Trophoblast cell (in vitro differentiated cells and primary cell): ENCODE data around the gene GYS1.
A peak's percentile ranks its signal among the peaks of the same experiment; 100 is the strongest.

ENCODE experiments used
- DNase-seq, 2 donors: peaks; one replicate each; pipeline ENCODE4 v3.0.0-alpha.2; 2016
- H2AFZ ChIP-seq: 2 replicates; pipeline ENCODE4 v1.6.1; 2013; ENCODE audit warnings: low read length, moderate library complexity, mild to moderate bottlenecking; ENCODE audit not compliant: insufficient read depth, poor library complexity
- H2AK5ac ChIP-seq: 2 replicates; pipeline ENCODE4 v1.6.1; 2013; ENCODE audit warnings: mild to moderate bottlenecking, low read length
- H2BK120ac ChIP-seq: 2 replicates; pipeline ENCODE4 v1.6.1; 2013; ENCODE audit warnings: low read length, mild to moderate bottlenecking, moderate library complexity; ENCODE audit not compliant: insufficient read depth, poor library complexity
- H2BK12ac ChIP-seq: 2 replicates; pipeline ENCODE4 v1.6.1; 2013; ENCODE audit warnings: mild to moderate bottlenecking, low read length, moderate library complexity
- H2BK5ac ChIP-seq: 2 replicates; pipeline ENCODE4 v1.6.1; 2013; ENCODE audit warnings: low read length, low read depth, moderate library complexity, mild to moderate bottlenecking; ENCODE audit not compliant: poor library complexity
- H3K14ac ChIP-seq: 2 replicates; pipeline ENCODE4 v1.6.1; 2013; ENCODE audit warnings: mild to moderate bottlenecking, low read length
- H3K18ac ChIP-seq: 2 replicates; pipeline ENCODE4 v1.6.1; 2013; ENCODE audit warnings: mild to moderate bottlenecking, low read length
- H3K23ac ChIP-seq: 2 replicates; pipeline ENCODE4 v1.6.1; 2013; ENCODE audit warnings: low read length
- H3K27ac ChIP-seq: 2 replicates; pipeline ENCODE4 v1.5.1; 2013; ENCODE audit warnings: low read depth, mild to moderate bottlenecking, inconsistent platforms, low read length, moderate library complexity
- H3K27me3 ChIP-seq: 2 replicates; pipeline ENCODE4 v1.6.1; 2013; ENCODE audit warnings: inconsistent platforms, mild to moderate bottlenecking, low read length, moderate library complexity; ENCODE audit not compliant: insufficient read depth
- H3K36me3 ChIP-seq, 2 experiments: 1 replicate in 1 of 2; 2 replicates in 1 of 2; pipeline ENCODE4 v1.6.1; 2013; ENCODE audit warnings: low read length in 2 of 2, mild to moderate bottlenecking in 2 of 2, moderate library complexity in 1 of 2; ENCODE audit not compliant: insufficient read depth in 2 of 2, control insufficient read depth in 1 of 2
- H3K4ac ChIP-seq: 2 replicates; pipeline ENCODE4 v1.6.1; 2013; ENCODE audit warnings: low read depth, mild to moderate bottlenecking, low read length, moderate library complexity
- H3K4me1 ChIP-seq, 2 experiments: 1 replicate in 1 of 2; 2 replicates in 1 of 2; pipeline ENCODE4 v1.6.1; 2013; ENCODE audit warnings: low read length in 2 of 2, mild to moderate bottlenecking in 2 of 2, moderate library complexity in 1 of 2; ENCODE audit not compliant: insufficient read depth in 2 of 2, control insufficient read depth in 1 of 2
- H3K4me2 ChIP-seq: 2 replicates; pipeline ENCODE4 v1.6.1; 2013; ENCODE audit warnings: inconsistent platforms, mild to moderate bottlenecking, low read length, moderate library complexity
- H3K4me3 ChIP-seq: 2 replicates; pipeline ENCODE4 v1.5.1; 2013; ENCODE audit warnings: mild to moderate bottlenecking, low read depth, low read length, inconsistent platforms
- H3K79me1 ChIP-seq: one replicate; pipeline ENCODE4 v1.6.1; 2013; ENCODE audit warnings: low read length
- H3K79me2 ChIP-seq: 2 replicates; pipeline ENCODE4 v1.6.1; 2013; ENCODE audit warnings: low read length, mild to moderate bottlenecking; ENCODE audit not compliant: control insufficient read depth, insufficient read depth, poor library complexity
- H3K9ac ChIP-seq: 2 replicates; pipeline ENCODE4 v1.6.1; 2013; ENCODE audit warnings: mild to moderate bottlenecking, low read length
- H3K9me3 ChIP-seq: 2 replicates; pipeline ENCODE4 v1.6.1; 2013; ENCODE audit warnings: low read depth, mild to moderate bottlenecking, control low read depth, inconsistent platforms, low read length; ENCODE audit not compliant: insufficient read depth
- H4K12ac ChIP-seq: 2 replicates; pipeline ENCODE4 v1.6.1; 2013; ENCODE audit warnings: low read depth, mild to moderate bottlenecking, low read length, moderate library complexity
- H4K8ac ChIP-seq: 2 replicates; pipeline ENCODE4 v1.6.1; 2013; ENCODE audit warnings: low read depth, mild to moderate bottlenecking, low read length, moderate library complexity
- H4K91ac ChIP-seq: one replicate; pipeline ENCODE4 v1.6.1; 2013; ENCODE audit warnings: low read depth, mild to moderate bottlenecking, low read length, moderate library complexity
- WGBS: extraction: QIAGEN DNeasy Blood & Tissue Kit; methylation state at CpG from one replicate; pipeline ENCODE4 v1.1.7; 2013; ENCODE audit warnings: missing lambda C conversion rate; ENCODE audit not compliant: insufficient read length, insufficient coverage; ENCODE audit errors: extremely low coverage; 5-methylcytosine and 5-hydroxymethylcytosine counted together

GYS1 gene

DNA sequence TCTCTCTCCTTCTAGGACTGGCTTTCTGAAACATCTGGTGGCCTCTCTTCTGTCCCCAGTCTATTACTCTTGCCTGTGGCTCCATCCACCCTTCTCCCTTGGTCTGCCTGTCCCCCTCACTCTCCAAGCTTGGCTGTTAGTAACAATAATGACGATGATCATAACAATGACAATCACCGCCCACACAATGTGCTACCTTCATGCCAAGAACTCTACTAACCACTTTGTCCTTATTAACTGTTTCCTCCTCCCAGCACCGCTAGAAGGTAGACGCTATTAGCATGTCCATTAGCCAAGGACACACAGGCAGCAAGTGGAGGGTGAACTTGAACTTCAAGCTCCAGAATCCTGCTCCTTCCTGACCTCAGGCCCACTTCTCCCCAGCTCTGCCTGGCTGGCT, 2.7 kb downstream of the GYS1 start:
- Histone ChIP-seq H3K4ac (no peak overlapping the region), H2BK12ac (no peak overlapping the region), H3K4me2 (no peak overlapping the region), H4K91ac (no peak overlapping the region), H3K4me1 (peaks cover 21 to 28% of the 10 kb centered on the region in 2 experiments), H2AFZ (no peak overlapping the region), H3K14ac (no peak overlapping the region), H3K27me3 (no peaks in the 10 kb centered on the region), H4K8ac (no peak overlapping the region), H3K9me3 (no peaks in the 10 kb centered on the region), H3K18ac (no peak overlapping the region), H2BK5ac (no peak overlapping the region), H2BK120ac (no peak overlapping the region), H2AK5ac (no peak overlapping the region), H3K9ac (no peak overlapping the region), H3K79me2 (peaks cover 18% of the 10 kb centered on the region), H3K23ac (no peak overlapping the region), H4K12ac (no peak overlapping the region), H3K79me1 (peaks cover 17% of the 10 kb centered on the region), H3K27ac (no peak overlapping the region), H3K4me3 (no peak overlapping the region), H3K36me3 (peaks cover 37 to 41% of the 10 kb centered on the region in 2 experiments)
- DNase-seq, result peak; percentile 55 to 73
- WGBS, result no CpG with 5 or more reads among the region's 4 CpGs

DNA sequence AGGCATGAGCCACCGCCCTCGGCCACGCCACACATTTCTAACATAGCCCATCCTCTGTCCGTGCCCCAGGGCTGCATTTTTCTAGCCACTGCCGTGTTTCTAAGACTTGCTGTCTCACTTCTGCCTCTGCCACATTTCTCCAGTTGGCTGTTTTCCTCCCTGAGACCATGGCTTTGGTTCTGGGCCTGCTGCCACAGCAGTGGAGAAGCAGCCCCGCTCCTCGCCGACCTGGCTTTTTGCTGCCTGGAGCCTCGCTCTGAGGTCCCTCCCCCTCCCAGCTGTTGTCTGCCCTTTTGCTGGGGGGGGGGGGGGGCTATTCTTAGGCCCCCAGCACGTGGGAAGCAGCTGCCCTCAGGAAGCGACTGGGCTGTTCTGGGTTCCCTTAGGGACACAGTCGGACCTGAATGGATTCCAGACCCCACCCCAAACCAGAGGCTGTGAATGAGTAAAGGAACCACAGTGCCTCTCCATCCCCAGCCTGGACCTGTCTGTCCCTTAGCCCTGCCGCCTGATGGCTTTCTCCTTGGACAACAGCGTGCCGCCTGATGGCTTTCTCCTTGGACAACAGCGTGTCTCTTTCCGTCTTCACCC, 3.3 kb downstream of the GYS1 start:
- Histone ChIP-seq H2BK120ac (no peak overlapping the region), H3K18ac (no peak overlapping the region), H3K4ac (no peak overlapping the region), H3K9me3 (no peaks in the 10 kb centered on the region), H2BK5ac (no peak overlapping the region), H3K27ac (peak overlapping the region; percentile 41), H3K79me1 (peaks cover 17% of the 10 kb centered on the region), H4K8ac (no peak overlapping the region), H3K4me1 (peaks cover 21 to 28% of the 10 kb centered on the region in 2 experiments), H4K12ac (no peak overlapping the region), H3K14ac (no peak overlapping the region), H2BK12ac (peak overlapping the region; percentile 12), H3K36me3 (peaks cover 42 to 47% of the 10 kb centered on the region in 2 experiments), H3K27me3 (no peaks in the 10 kb centered on the region), H3K9ac (no peak overlapping the region), H2AK5ac (no peak overlapping the region), H4K91ac (no peak overlapping the region), H3K4me3 (no peak overlapping the region), H3K23ac (no peak overlapping the region), H3K4me2 (no peak overlapping the region), H2AFZ (no peak overlapping the region), H3K79me2 (peaks cover 18% of the 10 kb centered on the region)
- WGBS, result no CpG with 5 or more reads among the region's 17 CpGs
- DNase-seq, result peak; percentile 98 to 99

- peaks cover 15% of the 10 kb centered on the region for H3K79me2 ChIP-seq
Observed at GRCh38 chr19:48988860-48989259, 4.2 kb downstream of the GYS1 start.

DNA sequence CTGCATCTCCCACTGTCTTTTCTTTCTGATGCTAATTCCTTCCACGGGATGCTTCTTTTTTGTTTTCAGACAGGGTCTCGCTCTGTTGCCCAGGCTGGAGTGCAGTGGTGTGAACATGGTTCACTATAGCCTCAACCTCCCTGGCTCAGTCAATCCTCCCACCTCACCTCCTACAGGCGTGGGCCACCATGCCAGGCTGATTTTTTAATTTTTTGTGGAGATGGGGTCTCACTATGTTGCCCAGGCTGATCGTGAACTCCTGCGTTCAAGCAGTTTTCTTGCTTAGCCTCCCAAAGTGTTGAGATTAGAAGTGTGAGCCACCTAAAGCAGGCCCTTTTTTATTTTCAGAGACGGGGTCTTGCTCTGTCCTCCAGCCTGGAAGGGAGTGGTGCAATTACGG, 4.8 kb downstream of the GYS1 start:
- Histone ChIP-seq H3K4me3 (no peak overlapping the region), H3K9ac (no peak overlapping the region), H3K4ac (no peak overlapping the region), H3K4me1 (peaks cover 21 to 22% of the 10 kb centered on the region in 2 experiments), H3K14ac (no peak overlapping the region), H2AFZ (no peak overlapping the region), H2AK5ac (no peak overlapping the region), H2BK120ac (no peak overlapping the region), H3K79me2 (peaks cover 14% of the 10 kb centered on the region), H3K79me1 (peaks cover 13% of the 10 kb centered on the region), H3K36me3 (peaks cover 47 to 53% of the 10 kb centered on the region in 2 experiments), H4K8ac (no peak overlapping the region), H3K27me3 (no peaks in the 10 kb centered on the region), H3K27ac (no peak overlapping the region), H3K4me2 (no peak overlapping the region), H3K23ac (no peak overlapping the region), H4K12ac (no peak overlapping the region), H3K9me3 (no peaks in the 10 kb centered on the region), H3K18ac (no peak overlapping the region), H2BK5ac (no peak overlapping the region), H4K91ac (no peak overlapping the region), H2BK12ac (no peak overlapping the region)
- DNase-seq, result no peak
- WGBS, result no CpG with 5 or more reads among the region's 7 CpGs

More at GRCh38 chr19:48988860-48989259, 4.2 kb downstream of the GYS1 start:
- Histone ChIP-seq H3K18ac (no peak overlapping the region), H2BK120ac (no peak overlapping the region), H3K14ac (no peak overlapping the region), H2BK5ac (no peak overlapping the region), H3K4me3 (no peak overlapping the region), H3K27me3 (no peaks in the 10 kb centered on the region), H4K12ac (no peak overlapping the region), H2AK5ac (no peak overlapping the region), H3K4me1 (peaks cover 21 to 22% of the 10 kb centered on the region in 2 experiments), H4K8ac (no peak overlapping the region), H3K79me1 (peaks cover 17% of the 10 kb centered on the region), H2BK12ac (no peak overlapping the region), H3K9ac (no peak overlapping the region), H3K4ac (no peak overlapping the region), H3K36me3 (peaks cover 46 to 52% of the 10 kb centered on the region in 2 experiments), H3K23ac (no peak overlapping the region), H4K91ac (no peak overlapping the region), H3K4me2 (no peak overlapping the region), H2AFZ (no peak overlapping the region), H3K9me3 (no peaks in the 10 kb centered on the region), H3K27ac (no peak overlapping the region)
- no CpG with 5 or more reads among the region's 9 CpGs for WGBS
- DNase-seq, result no peak
